SIG-M5 (cell line): ENCODE measurements around the gene SOCS2.
"Not testable (repeated sequence)": the region's sequence is repeated elsewhere in the genome, so short reads cannot be mapped to it uniquely, and the experiment has no call there.

Source experiments
- DNase-seq: peaks from one replicate; lab custom pipeline; 2025; lab: John Stamatoyannopoulos, UW

Gene SOCS2

GRCh38 chr12:93571925-93572711, at the start of gene SOCS2:
Gene SOCS2 (plus strand): TSS chr12:93572675. CDS start chr12:93572898, 223 bp downstream.
- DNase-seq, result no peak

GRCh38 chr12:93524386-93525133, 47.9 kb upstream of the SOCS2 start:
- no peak for DNase-seq

GRCh38 chr12:93526786-93527428, 45.6 kb upstream of the SOCS2 start:
- no peak for DNase-seq

- DNase-seq, result no peak
Measured at GRCh38 chr12:93530358-93530757, 42.1 kb upstream of the SOCS2 start.

- DNase-seq, result no peak
Measured at GRCh38 chr12:93533310-93533709, 39.2 kb upstream of the SOCS2 start.

GRCh38 chr12:93536111-93536765, 36.2 kb upstream of the SOCS2 start:
- no peak for DNase-seq

GRCh38 chr12:93536766-93537488, 35.5 kb upstream of the SOCS2 start:
- no peak for DNase-seq

GRCh38 chr12:93537769-93538168, 34.7 kb upstream of the SOCS2 start:
- no peak for DNase-seq

GRCh38 chr12:93539821-93540220, 32.7 kb upstream of the SOCS2 start:
- no peak for DNase-seq

- DNase-seq, result no peak
Measured at GRCh38 chr12:93540466-93540865, 32.0 kb upstream of the SOCS2 start.

GRCh38 chr12:93541578-93542225, 30.8 kb upstream of the SOCS2 start:
- DNase-seq, result no peak

GRCh38 chr12:93547778-93548177, 24.7 kb upstream of the SOCS2 start:
- no peak for DNase-seq

GRCh38 chr12:93549174-93549573, 23.3 kb upstream of the SOCS2 start:
- DNase-seq, result no peak

- DNase-seq, result no peak
Measured at GRCh38 chr12:93550748-93551611, 21.5 kb upstream of the SOCS2 start.

- no peak for DNase-seq
Measured at GRCh38 chr12:93552427-93552826, 20.0 kb upstream of the SOCS2 start.

- DNase-seq, result not testable (repeated sequence)
Measured at GRCh38 chr12:93557879-93558278, 14.6 kb upstream of the SOCS2 start.

GRCh38 chr12:93558685-93559084, 13.8 kb upstream of the SOCS2 start:
- not testable (repeated sequence) for DNase-seq

- no peak for DNase-seq
Measured at GRCh38 chr12:93563807-93564538, 8.5 kb upstream of the SOCS2 start.

GRCh38 chr12:93565760-93566159, 6.7 kb upstream of the SOCS2 start:
- no peak for DNase-seq
